ENCODE results near the gene BIRC5. TPM values are rescaled to one million over a fixed set of nuclear protein-coding genes. Genes with fewer than 3 reads are reported as not detected.

Gene BIRC5
- total and polyA plus RNA-seq, 8 donors = 4.8 to 43.4 (median 23.7) TPM

- no peak for TF ChIP-seq CTCF (IDR thresholded peaks at IDR 0.05)
- intact Hi-C loops (cut with DNase I) = no loop called here
- Histone ChIP-seq H3K9me3 (no peaks in the 10 kb centered on the region), H3K4me3 (no peak overlapping the region), H3K27me3 (no peaks in the 10 kb centered on the region), H3K4me1 (peaks cover 0 to 21% of the 10 kb centered on the region in 2 donors), H3K36me3 (peaks cover 0 to 22% of the 10 kb centered on the region in 2 donors), H3K27ac (no peak overlapping the region)
- ATAC-seq (no peak), DNase-seq (no peak)
These were observed 9.5 kb upstream of the BIRC5 start for GRCh38 chr17:78204387-78205123.

DNA sequence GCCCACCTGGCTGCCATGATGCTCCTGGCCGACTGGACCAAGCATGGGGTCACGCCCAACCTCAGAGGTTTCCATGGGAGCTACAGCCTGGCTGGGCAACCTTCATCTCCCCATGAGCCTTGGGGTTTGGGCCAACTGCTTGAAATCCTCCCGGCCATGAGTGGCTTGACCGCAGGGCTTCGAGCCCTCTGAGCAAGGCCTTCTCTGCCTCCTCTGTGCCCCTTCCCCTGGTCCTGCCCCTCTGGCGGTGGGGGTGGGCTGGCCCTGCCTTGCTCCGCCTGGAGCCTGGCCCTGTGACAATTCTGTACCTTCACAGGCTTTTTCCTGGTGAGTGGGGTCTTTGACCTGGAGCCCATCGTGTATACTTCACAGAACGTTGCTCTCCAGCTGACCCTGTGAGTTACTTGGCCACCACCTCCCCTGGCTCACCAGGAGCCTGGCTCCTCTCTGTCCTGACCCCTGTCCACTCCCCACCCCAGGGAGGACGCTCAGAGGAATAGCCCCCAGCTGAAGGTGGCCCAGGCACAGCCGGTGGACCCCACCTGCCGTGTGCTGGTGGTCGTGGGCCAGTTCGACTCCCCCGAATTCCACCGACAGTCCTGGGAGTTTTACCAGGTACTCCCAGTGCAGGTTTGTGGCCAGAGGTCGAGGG lies 8.8 kb upstream of the BIRC5 start:
- no peaks in the 10 kb centered on the region for H3K27me3 ChIP-seq
- H3K27ac ChIP-seq = no peak overlapping the region
- H3K4me1 ChIP-seq = peaks cover 0 to 15% of the 10 kb centered on the region in 2 donors
- peaks cover 0 to 22% of the 10 kb centered on the region in 2 donors for H3K36me3 ChIP-seq
- H3K9me3 ChIP-seq = no peaks in the 10 kb centered on the region
- DNase-seq (no peak), ATAC-seq (no peak)
- H3K4me3 ChIP-seq = no peak overlapping the region
- no peak for TF ChIP-seq CTCF (IDR thresholded peaks at IDR 0.05)
- intact Hi-C loops (cut with DNase I) = no loop called here

DNA sequence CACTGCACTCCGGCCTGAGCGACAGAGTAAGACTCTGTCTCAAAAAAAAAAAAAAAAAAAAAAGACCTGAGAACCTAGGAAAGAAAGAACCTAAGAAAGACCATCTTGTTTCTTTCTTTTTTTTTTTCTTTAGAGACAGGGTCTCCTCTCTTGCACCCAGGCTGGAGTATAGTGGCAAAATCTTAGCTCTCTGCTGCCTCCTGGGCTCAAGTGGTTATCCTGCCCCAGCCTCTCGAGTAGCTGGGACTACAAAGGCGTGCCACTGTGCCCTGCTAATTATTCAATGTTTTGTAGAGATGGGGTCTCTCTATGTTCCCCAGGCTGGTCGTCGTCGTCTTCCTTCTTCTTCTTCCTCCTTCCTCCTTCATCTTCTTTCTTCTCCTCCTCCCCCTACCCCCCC lies 7.8 kb upstream of the BIRC5 start:
- no peak for TF ChIP-seq CTCF (IDR thresholded peaks at IDR 0.05)
- H3K27ac ChIP-seq = peak overlapping the region in 1 of 2 donors; percentile 13
- DNase-seq (no peak), ATAC-seq (no peak)
- no peak overlapping the region for H3K4me3 ChIP-seq
- peaks cover 0 to 22% of the 10 kb centered on the region in 2 donors for H3K36me3 ChIP-seq
- intact Hi-C loops (cut with DNase I) = no loop called here
- peaks cover 0 to 15% of the 10 kb centered on the region in 2 donors for H3K4me1 ChIP-seq
- H3K9me3 ChIP-seq = no peaks in the 10 kb centered on the region
- H3K27me3 ChIP-seq = no peaks in the 10 kb centered on the region

- Histone ChIP-seq H3K36me3 (peaks cover 0 to 19% of the 10 kb centered on the region in 2 donors), H3K4me3 (no peak overlapping the region), H3K4me1 (peaks cover 0 to 9% of the 10 kb centered on the region in 2 donors), H3K27ac (no peak overlapping the region), H3K27me3 (no peaks in the 10 kb centered on the region), H3K9me3 (no peaks in the 10 kb centered on the region)
- intact Hi-C loops (cut with DNase I) = no loop called here
- DNase-seq = no peak
- ATAC-seq = no peak
- no peak for TF ChIP-seq CTCF (IDR thresholded peaks at IDR 0.05)
These were observed 5.6 kb upstream of the BIRC5 start for GRCh38 chr17:78208486-78208885.

- intact Hi-C loops (cut with DNase I) = no loop called here
- Histone ChIP-seq H3K9me3 (no peaks in the 10 kb centered on the region), H3K4me3 (no peak overlapping the region), H3K4me1 (peaks cover 4 to 25% of the 10 kb centered on the region in 2 donors), H3K36me3 (peaks cover 0 to 5% of the 10 kb centered on the region in 2 donors), H3K27ac (no peak overlapping the region), H3K27me3 (no peaks in the 10 kb centered on the region)
- ATAC-seq (no peak), DNase-seq (no peak)
- TF ChIP-seq CTCF (IDR thresholded peaks at IDR 0.05) = no peak
These were observed 3.9 kb upstream of the BIRC5 start for GRCh38 chr17:78210111-78210510.

All from left lung (tissue), 10 donors.